Body of pancreas (tissue), 4 donors: Measurements from ENCODE around the gene D2HGDH. TPM values are rescaled to one million over a fixed set of nuclear protein-coding genes. Genes with fewer than 3 reads are reported as not detected.
A peak's percentile ranks its signal among the peaks of the same experiment; 100 is the strongest.
"Not testable (repeated sequence)": the region's sequence is repeated elsewhere in the genome, so short reads cannot be mapped to it uniquely, and the experiment has no call there.

Experiments
- ATAC-seq: fragments of 150-250 bp; one replicate; pipeline ENCODE4 v1.9.1; 2016
- DNase-seq, 4 donors: peaks; one replicate each; pipeline ENCODE4 v3.0.0-alpha.2; 2019
- H3K27ac ChIP-seq, 4 donors: fragments of 200-600 bp; sonication (generic); 1 replicate in 3 of 4; 2 replicates in 1 of 4; pipeline versions ENCODE4 v1.5.1 to v1.6.1; 2016 to 2019; ENCODE audit warnings: mild to moderate bottlenecking in 1 of 4, mixed read lengths in 1 of 4, moderate library complexity in 1 of 4
- H3K27me3 ChIP-seq, 2 donors: fragments of 200-600 bp; sonication (generic); one replicate each; pipeline ENCODE4 v1.6.0; 2016; ENCODE audit warnings: mild to moderate bottlenecking in 1 of 2
- H3K36me3 ChIP-seq, 2 donors: fragments of 200-600 bp; sonication (generic); replicated peaks in 1 of 2; 2 replicates each; pipeline ENCODE4 v1.5.1; 2016; ENCODE audit warnings: low read depth in 2 of 2; ENCODE audit not compliant: insufficient read depth in 1 of 2
- H3K4me1 ChIP-seq: fragments of 200-600 bp; sonication (generic); one replicate; pipeline ENCODE4 v1.6.0; 2016
- H3K4me3 ChIP-seq, 2 donors: fragments of 200-600 bp; sonication (generic); 1 replicate in 1 of 2; 2 replicates in 1 of 2; pipeline ENCODE4 v1.5.1; 2016 to 2019
- H3K9me3 ChIP-seq, 3 donors: fragments of 200-600 bp; sonication (generic); 1 replicate in 2 of 3; 2 replicates in 1 of 3; pipeline ENCODE4 v1.5.1; 2016
- CTCF ChIP-seq, 7 experiments: fragments of 450-650 bp in 4 of 7; fragments of 200-600 bp in 3 of 7; sonication (generic) in 3 of 7; IDR thresholded peaks; one replicate each; pipeline ENCODE4 v1.5.1; 2016 to 2019; ENCODE audit warnings: antibody characterized with exemption in 7 of 7
- POLR2A ChIP-seq, 3 donors: fragments of 450-650 bp; IDR thresholded peaks; one replicate each; pipeline ENCODE4 v1.6.1; 2016; ENCODE audit warnings: antibody characterized with exemption in 3 of 3, mild to moderate bottlenecking in 2 of 3
- WGBS, 2 donors: methylation state at CpG; one replicate each; pipeline ENCODE4 v1.1.5; 2017; 5-methylcytosine and 5-hydroxymethylcytosine counted together
- intact Hi-C: fragments of 100-400 bp; cut with DNase I; formaldehyde crosslinking; loops from one replicate; pipeline ENCODE4 v1.15.1; 2023
- total RNA-seq, 2 donors: library from RNA; depleted of rRNA; stranded (reverse); fragments of >200 nt; gene quantifications; one replicate each; pipeline ENCODE4 v1.1.0, GENCODE V29; 2016

Gene D2HGDH
- total RNA-seq, 2 donors from 2014 or later = 27.0 to 42.5 TPM

DNA sequence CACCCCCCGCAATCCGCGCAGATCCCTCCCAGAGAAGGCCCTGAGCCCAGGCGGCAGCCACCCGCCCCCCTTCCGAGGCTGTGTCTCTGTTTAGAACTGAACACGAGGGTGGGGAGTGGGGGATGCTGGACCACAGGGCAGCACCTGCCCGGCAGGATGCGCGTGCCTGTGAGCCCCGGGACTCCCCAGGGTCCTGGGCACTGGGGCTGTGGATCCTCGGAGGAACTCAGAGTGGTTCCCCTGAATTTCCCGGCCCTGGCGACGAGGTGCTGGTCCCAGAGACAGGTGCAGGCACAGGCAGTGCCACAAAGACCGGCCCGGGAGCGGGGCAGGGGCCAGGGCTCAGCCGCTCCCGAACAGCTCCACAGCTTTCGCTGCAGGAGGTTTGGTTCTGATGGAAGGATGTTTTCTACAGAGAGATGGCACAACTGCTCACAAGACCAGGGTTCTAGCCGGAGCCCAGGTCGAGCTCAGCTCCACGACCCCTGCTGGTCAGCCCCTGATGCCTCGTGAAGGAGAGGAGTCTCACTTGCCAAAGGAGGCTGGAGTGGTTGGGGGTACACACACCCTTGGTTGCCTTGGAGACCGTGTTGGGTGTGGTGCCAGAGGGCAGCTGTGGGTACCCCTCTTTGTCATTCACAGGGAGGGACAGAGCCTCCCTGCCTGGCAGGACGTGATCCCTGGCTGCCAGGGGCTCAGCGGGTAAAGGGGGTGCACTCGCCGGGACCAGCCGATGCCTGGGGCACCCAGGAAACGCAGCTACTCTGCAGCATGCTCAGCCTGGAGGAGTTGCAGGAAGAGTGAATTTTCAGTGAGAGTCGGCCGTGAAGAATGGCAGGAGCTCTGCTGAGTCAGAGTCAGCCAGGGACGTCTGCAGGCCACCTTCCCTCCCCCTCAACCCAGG is 70.1 kb downstream of the D2HGDH start:
- intact Hi-C loops = no loop called here
- Histone ChIP-seq H3K4me3 (no peak overlapping the region), H3K4me1 (peaks cover 20% of the 10 kb centered on the region), H3K27ac (no peak overlapping the region), H3K27me3 (peaks cover 0 to 18% of the 10 kb centered on the region in 2 donors), H3K36me3 (no peaks in the 10 kb centered on the region), H3K9me3 (no peaks in the 10 kb centered on the region)
- WGBS, 2 donors = 12 to 36% methylated on average over 7 to 33 of the region's 35 CpGs
- TF ChIP-seq POLR2A (IDR thresholded peaks at IDR 0.05) (no peak), CTCF (IDR thresholded peaks at IDR 0.05) (no peak)
- ATAC-seq (no peak), DNase-seq (peak in 1 of 4 donors; percentile 10)

GRCh38 chr2:241806217-241806616 is 71.8 kb downstream of the D2HGDH start:
- H3K36me3 ChIP-seq, intact Hi-C loops, DNase-seq, H3K4me3 ChIP-seq, H3K27ac ChIP-seq, H3K9me3 ChIP-seq, ATAC-seq: not testable (repeated sequence)
- Histone ChIP-seq H3K27me3 (peaks cover 0 to 18% of the 10 kb centered on the region in 2 donors), H3K4me1 (peaks cover 20% of the 10 kb centered on the region)
- WGBS, 2 donors = no CpG with 5 or more reads among the region's 8 CpGs

GRCh38 chr2:241808051-241808720 is 73.8 kb downstream of the D2HGDH start:
- Histone ChIP-seq H3K27me3 (peaks cover 0 to 14% of the 10 kb centered on the region in 2 donors), H3K9me3 (no peaks in the 10 kb centered on the region), H3K27ac (no peak overlapping the region), H3K36me3 (no peaks in the 10 kb centered on the region), H3K4me1 (peaks cover 16% of the 10 kb centered on the region), H3K4me3 (no peak overlapping the region)
- intact Hi-C loops = no loop called here
- 62 to 77% methylated on average over 15 to 16 of the region's 17 CpGs for WGBS, 2 donors
- ATAC-seq (no peak), DNase-seq (no peak)
- no peak for TF ChIP-seq POLR2A (IDR thresholded peaks at IDR 0.05)
- TF ChIP-seq CTCF (IDR thresholded peaks at IDR 0.05) = no peak

DNA sequence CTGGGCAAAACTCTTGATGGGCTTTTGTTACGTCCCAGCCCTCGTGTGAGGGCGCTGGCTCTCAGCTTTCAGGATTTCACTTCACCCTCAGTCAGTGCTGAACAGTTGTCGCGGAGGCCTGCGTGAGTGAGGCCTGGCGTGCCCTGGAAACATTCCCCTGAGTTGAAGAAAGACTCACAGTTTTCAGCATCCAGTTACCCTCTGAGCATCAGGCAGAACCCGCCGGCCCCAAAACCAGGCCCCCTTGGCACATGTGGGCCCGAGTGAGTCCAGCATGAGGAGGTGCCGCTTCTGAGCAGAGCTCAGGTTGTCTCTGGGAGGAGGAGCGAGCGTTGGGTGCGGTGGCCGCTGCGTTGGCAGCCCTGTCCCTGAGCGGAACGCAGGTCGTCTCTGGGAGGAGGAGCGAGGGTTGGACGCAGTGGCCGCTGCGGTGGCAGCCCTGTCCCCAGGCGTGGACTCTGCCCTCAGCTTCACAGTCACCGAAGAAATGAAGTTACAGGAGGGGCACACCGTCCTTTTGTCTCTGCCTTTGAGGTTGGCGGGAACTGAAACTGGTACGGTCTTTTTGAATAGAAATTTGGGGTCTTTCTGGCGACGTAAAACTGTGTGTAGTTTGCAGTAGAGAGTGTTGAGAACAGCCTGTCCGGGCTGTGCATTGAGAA is 74.4 kb downstream of the D2HGDH start, which contains the start of gene NEU4:
NEU4 (plus strand) TSS at position 473 of the 662 bp plus-strand sequence. CDS start 5,292 bp downstream, outside the sequence.
- no peaks in the 10 kb centered on the region for H3K36me3 ChIP-seq
- no peak within 1 kb of the TSS for H3K27ac ChIP-seq
- H3K9me3 ChIP-seq = no peaks in the 10 kb centered on the region
- DNase-seq = no peak
- ATAC-seq = no peak
- H3K4me3 ChIP-seq = no peak within 1 kb of the TSS
- peaks cover 10% of the 10 kb centered on the region for H3K4me1 ChIP-seq
- TF ChIP-seq POLR2A (IDR thresholded peaks at IDR 0.05) (no peak), CTCF (IDR thresholded peaks at IDR 0.05) (no peak)
- intact Hi-C loops = no loop called here
- peaks cover 0 to 8% of the 10 kb centered on the region in 2 donors for H3K27me3 ChIP-seq
- 81% methylated on average over 30 to 31 of the region's 31 CpGs for WGBS, 2 donors
